AG09319 (cell line): Measurements from ENCODE around the gene THRA.

Experiments
- DNase-seq: peaks from one replicate; pipeline ENCODE4 v3.0.0-alpha.2; 2010; ENCODE audit warnings: low read depth; ENCODE audit errors: extremely low read depth
- TF ChIP-seq, protein P1 (sequence below): IDR thresholded peaks from 2 replicates; pipeline ENCODE4 v1.5.1; 2011; ENCODE audit warnings: low read depth, mild to moderate bottlenecking, inconsistent platforms, low read length, moderate library complexity

Gene THRA

DNA sequence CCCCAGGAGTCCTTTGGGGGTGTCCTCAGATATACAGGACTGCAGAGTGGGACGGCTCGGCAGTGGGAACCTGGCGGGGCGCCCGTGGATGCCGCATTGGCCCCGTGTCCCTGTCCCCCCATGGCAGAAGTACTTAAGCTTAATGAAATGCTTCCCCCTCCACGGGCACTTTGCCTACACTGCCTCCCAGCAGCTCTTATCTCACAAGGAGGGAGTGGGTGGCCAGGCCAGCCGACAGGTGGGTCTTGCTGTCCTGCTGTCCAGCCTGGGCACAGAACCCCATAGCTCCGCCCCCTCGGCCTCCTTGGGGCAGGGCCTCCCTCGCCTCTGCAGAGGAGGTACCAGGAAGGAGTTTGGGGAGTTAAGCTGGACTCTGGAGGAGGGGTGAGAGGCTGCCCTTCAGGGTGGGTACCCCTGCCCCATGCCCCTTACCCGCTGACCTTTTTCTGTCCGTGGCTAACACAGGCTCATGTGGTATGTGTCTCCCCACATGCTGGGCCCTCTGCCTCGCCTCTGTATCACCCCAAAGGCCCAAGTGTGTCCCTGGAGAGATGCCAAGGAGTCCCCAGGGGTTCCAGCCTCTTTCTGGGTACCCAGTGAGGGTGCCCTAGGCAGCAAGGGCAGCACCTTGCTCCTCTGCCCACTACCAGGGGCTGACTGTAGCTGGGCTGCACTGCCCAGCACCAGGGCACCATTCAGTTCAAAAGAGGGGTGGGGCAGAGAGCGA lies 8.7 kb downstream of the THRA start:
- no peak for DNase-seq
- TF ChIP-seq, protein P1, sequence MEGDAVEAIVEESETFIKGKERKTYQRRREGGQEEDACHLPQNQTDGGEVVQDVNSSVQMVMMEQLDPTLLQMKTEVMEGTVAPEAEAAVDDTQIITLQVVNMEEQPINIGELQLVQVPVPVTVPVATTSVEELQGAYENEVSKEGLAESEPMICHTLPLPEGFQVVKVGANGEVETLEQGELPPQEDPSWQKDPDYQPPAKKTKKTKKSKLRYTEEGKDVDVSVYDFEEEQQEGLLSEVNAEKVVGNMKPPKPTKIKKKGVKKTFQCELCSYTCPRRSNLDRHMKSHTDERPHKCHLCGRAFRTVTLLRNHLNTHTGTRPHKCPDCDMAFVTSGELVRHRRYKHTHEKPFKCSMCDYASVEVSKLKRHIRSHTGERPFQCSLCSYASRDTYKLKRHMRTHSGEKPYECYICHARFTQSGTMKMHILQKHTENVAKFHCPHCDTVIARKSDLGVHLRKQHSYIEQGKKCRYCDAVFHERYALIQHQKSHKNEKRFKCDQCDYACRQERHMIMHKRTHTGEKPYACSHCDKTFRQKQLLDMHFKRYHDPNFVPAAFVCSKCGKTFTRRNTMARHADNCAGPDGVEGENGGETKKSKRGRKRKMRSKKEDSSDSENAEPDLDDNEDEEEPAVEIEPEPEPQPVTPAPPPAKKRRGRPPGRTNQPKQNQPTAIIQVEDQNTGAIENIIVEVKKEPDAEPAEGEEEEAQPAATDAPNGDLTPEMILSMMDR: no peak

GRCh38 chr17:40072040-40072734 lies 9.4 kb downstream of the THRA start:
- DNase-seq: no peak

GRCh38 chr17:40072735-40073346 lies 10.1 kb downstream of the THRA start:
- no peak for DNase-seq
- TF ChIP-seq, protein P1: no peak

More at GRCh38 chr17:40072040-40072734, 9.4 kb downstream of the THRA start:
- TF ChIP-seq, protein P1: no peak

DNA sequence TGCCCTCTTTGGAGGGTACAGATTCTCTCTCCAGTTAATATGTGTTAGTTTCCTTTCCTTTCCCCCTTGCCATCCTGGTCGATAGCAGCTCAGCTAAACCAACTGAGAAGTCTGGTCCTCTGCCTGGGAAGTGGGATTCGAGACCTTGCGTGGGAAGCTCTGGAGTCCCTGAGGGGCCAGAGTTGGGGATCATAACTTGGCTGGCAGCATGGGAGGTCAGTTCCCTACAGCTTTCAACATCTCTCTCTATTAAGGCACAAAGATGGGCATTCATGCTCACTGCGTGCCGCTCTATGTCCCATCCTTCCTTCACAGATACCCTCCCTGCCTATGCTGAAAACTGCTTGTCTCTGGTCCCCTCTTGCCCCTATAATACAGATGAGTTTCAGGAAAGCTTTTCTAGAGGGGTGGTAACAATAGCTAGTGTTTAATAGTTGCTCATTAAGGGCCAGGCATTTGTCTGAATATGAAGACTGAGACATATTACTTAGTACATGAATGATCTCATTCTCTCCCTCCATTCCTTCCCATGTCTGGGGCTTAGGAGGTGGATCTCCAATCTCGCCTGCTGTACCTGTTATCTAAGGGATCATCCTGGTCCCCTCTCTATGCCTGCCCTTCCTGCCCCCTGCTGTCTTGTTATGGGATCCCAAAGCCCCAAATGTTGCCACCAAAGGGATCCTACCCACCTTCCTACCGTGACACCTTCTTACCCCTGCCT lies 10.8 kb downstream of the THRA start:
- TF ChIP-seq, protein P1: no peak
- no peak for DNase-seq

DNA sequence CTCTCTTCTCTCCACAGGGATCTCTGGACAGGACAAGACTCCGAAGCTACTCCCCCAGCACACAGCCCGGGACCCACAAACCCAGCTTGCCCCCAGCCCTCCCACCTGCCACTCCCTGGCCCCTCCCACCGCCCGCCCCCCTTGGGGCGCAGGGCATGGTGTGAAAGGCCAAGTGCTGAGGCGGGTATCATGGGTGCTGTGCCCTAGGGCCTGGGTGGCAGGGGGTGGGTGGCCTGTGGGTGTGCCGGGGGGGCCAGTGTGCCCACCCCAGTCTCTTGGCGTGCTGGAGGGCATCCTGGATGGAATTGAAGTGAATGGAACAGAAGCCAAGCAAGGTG lies 11.4 kb downstream of the THRA start:
- TF ChIP-seq, protein P1: no peak
- no peak for DNase-seq

GRCh38 chr17:40074871-40075200 lies 12.1 kb downstream of the THRA start:
- no peak for DNase-seq
- TF ChIP-seq, protein P1: no peak
